Body of pancreas (tissue), 4 donors: Measurements from ENCODE around the gene DUS3L. TPM values are rescaled to one million over a fixed set of nuclear protein-coding genes. Genes with fewer than 3 reads are reported as not detected.

Experiments
- ATAC-seq: fragments of 150-250 bp; one replicate; pipeline ENCODE4 v1.9.1; 2016
- DNase-seq, 4 donors: peaks; one replicate each; pipeline ENCODE4 v3.0.0-alpha.2; 2019
- H3K27ac ChIP-seq, 4 donors: fragments of 200-600 bp; sonication (generic); 1 replicate in 3 of 4; 2 replicates in 1 of 4; pipeline versions ENCODE4 v1.5.1 to v1.6.1; 2016 to 2019; ENCODE audit warnings: mild to moderate bottlenecking in 1 of 4, mixed read lengths in 1 of 4, moderate library complexity in 1 of 4
- H3K27me3 ChIP-seq, 2 donors: fragments of 200-600 bp; sonication (generic); one replicate each; pipeline ENCODE4 v1.6.0; 2016; ENCODE audit warnings: mild to moderate bottlenecking in 1 of 2
- H3K36me3 ChIP-seq, 2 donors: fragments of 200-600 bp; sonication (generic); replicated peaks in 1 of 2; 2 replicates each; pipeline ENCODE4 v1.5.1; 2016; ENCODE audit warnings: low read depth in 2 of 2; ENCODE audit not compliant: insufficient read depth in 1 of 2
- H3K4me1 ChIP-seq: fragments of 200-600 bp; sonication (generic); one replicate; pipeline ENCODE4 v1.6.0; 2016
- H3K4me3 ChIP-seq, 2 donors: fragments of 200-600 bp; sonication (generic); 1 replicate in 1 of 2; 2 replicates in 1 of 2; pipeline ENCODE4 v1.5.1; 2016 to 2019
- H3K9me3 ChIP-seq, 3 donors: fragments of 200-600 bp; sonication (generic); 1 replicate in 2 of 3; 2 replicates in 1 of 3; pipeline ENCODE4 v1.5.1; 2016
- POLR2A ChIP-seq, 3 donors: fragments of 450-650 bp; IDR thresholded peaks; one replicate each; pipeline ENCODE4 v1.6.1; 2016; ENCODE audit warnings: antibody characterized with exemption in 3 of 3, mild to moderate bottlenecking in 2 of 3
- WGBS, 2 donors: methylation state at CpG; one replicate each; pipeline ENCODE4 v1.1.5; 2017; 5-methylcytosine and 5-hydroxymethylcytosine counted together
- intact Hi-C: fragments of 100-400 bp; cut with DNase I; formaldehyde crosslinking; loops from one replicate; pipeline ENCODE4 v1.15.1; 2023
- total RNA-seq, 2 donors: library from RNA; depleted of rRNA; stranded (reverse); fragments of >200 nt; gene quantifications; one replicate each; pipeline ENCODE4 v1.1.0, GENCODE V29; 2016
- TF ChIP-seq, protein P1 (sequence below), 7 experiments: fragments of 450-650 bp in 4 of 7; fragments of 200-600 bp in 3 of 7; sonication (generic) in 3 of 7; IDR thresholded peaks; one replicate each; pipeline ENCODE4 v1.5.1; 2016 to 2019; ENCODE audit warnings: antibody characterized with exemption in 7 of 7

DUS3L gene, protein sequence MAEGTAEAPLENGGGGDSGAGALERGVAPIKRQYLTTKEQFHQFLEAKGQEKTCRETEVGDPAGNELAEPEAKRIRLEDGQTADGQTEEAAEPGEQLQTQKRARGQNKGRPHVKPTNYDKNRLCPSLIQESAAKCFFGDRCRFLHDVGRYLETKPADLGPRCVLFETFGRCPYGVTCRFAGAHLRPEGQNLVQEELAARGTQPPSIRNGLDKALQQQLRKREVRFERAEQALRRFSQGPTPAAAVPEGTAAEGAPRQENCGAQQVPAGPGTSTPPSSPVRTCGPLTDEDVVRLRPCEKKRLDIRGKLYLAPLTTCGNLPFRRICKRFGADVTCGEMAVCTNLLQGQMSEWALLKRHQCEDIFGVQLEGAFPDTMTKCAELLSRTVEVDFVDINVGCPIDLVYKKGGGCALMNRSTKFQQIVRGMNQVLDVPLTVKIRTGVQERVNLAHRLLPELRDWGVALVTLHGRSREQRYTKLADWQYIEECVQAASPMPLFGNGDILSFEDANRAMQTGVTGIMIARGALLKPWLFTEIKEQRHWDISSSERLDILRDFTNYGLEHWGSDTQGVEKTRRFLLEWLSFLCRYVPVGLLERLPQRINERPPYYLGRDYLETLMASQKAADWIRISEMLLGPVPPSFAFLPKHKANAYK
- 10 to 100 TPM; 28.0 to 39.6 TPM for total RNA-seq

DNA sequence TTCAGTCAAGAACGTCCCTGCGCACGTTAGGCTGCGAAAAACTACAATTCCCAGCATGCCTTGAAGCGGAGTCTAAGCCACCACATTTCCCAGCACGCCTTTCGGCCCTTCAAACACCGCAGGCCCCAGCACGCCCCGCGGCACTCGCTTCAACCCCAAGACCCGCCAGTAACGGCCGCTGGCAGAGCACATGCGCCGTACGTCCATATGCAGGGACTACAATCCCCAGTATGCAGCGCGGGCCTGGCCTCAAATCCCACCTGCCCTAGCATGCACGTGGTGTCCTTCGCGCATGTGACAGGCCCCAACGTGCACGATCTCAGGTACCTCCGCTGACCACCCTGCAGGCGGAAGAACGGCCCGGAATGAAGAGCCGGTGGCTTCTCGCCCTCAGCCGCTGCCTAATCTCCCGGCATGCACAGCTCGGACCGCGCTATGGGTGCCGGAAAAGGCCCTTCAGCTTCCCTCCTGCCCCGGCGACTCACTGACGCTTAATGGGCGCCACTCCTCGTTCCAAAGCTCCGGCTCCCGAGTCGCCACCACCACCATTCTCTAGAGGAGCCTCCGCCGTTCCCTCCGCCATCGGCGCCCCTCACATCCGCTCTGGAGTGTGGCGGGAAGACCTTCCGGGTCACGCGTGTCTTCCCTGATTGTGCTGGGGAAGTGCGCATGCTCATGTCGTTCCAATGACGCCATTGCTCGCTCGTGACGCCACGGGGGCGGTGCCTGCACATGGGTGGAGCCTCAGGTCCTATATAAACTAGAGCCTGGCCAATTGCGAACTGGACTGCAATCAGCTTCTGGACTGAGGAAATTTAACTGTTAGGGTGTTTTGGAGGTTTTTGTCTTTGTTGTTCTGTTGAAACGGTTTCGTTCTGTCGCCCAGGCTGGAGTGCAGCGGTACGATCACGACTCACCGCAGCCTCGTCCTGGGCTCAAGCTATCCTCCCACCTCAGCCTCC lies at the start of gene DUS3L:
TSS of gene DUS3L (minus strand) at position 605 of the 962 bp plus-strand sequence. CDS start at position 583, 22 bp downstream.
- intact Hi-C loops, result no loop called here
- Histone ChIP-seq H3K27me3 (no peaks in the 10 kb centered on the region), H3K9me3 (no peaks in the 10 kb centered on the region), H3K27ac (peak within 1 kb of the TSS; percentile 62 to 98 (median 88)), H3K4me1 (peaks cover 16% of the 10 kb centered on the region), H3K4me3 (peak within 1 kb of the TSS; percentile 12 to 36), H3K36me3 (peaks cover 26 to 29% of the 10 kb centered on the region in 2 donors)
- 11 to 58% methylated on average over 13 to 69 of the region's 72 CpGs for WGBS, 2 donors
- TF ChIP-seq, protein P1, sequence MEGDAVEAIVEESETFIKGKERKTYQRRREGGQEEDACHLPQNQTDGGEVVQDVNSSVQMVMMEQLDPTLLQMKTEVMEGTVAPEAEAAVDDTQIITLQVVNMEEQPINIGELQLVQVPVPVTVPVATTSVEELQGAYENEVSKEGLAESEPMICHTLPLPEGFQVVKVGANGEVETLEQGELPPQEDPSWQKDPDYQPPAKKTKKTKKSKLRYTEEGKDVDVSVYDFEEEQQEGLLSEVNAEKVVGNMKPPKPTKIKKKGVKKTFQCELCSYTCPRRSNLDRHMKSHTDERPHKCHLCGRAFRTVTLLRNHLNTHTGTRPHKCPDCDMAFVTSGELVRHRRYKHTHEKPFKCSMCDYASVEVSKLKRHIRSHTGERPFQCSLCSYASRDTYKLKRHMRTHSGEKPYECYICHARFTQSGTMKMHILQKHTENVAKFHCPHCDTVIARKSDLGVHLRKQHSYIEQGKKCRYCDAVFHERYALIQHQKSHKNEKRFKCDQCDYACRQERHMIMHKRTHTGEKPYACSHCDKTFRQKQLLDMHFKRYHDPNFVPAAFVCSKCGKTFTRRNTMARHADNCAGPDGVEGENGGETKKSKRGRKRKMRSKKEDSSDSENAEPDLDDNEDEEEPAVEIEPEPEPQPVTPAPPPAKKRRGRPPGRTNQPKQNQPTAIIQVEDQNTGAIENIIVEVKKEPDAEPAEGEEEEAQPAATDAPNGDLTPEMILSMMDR (IDR thresholded peaks at IDR 0.05), result no peak
- peak; percentile 60 to 92 (median 90) for TF ChIP-seq POLR2A (IDR thresholded peaks at IDR 0.05)
- peak; percentile 94 for ATAC-seq
- peak; percentile 96 to 98 (median 97) for DNase-seq

DNA sequence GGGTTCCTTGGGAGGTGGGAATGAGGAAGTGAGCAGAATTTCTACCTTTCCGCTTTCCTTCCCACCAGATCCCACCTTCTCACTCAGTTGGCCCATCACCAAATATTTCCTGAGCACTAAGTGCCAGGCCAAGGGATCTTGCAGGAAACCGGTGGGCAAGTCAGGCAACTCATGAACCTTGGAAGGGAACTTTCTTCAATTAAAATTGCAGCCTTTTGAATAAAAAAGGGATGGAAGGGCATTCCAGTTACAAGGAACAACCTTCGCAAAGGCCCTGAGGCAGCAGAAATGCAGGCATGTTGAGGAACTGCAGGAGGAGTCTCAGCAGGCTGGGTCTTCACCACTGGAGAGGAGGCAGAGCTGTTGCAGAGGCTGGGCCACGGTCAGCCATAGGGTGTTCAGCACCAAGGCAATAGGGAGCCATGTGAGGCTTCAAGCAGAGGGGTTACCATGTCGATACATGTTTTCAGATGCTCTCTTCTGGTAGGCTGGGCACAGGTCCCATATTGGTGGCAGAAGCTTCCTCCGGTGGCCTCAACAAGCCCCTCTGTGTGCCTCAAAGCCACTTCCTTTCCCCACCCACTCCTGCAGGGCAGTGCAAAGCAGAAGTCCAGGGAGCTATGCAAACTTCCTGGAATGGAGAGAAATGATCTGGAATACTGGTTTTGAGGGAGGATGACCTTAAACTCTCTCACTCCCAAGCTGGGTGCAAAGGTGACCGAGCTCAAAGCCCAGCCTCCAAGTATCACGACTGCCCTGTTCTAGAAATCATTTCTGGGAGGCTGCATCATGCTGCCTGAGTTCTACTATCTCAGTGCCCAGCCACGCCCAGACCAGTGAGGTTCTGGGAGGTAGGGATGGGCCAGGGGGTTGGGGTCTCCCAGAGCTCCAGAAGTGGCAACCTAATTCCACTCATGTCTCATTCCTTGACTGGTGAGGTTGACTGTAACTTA lies 48.4 kb upstream of the DUS3L start, which contains the start of gene FUT6:
TSS of gene FUT6 (minus strand) at position 638 of the 953 bp plus-strand sequence. CDS start 7,135 bp downstream, outside the sequence.
- ATAC-seq, result no peak
- H3K4me1 ChIP-seq, result peaks cover 9% of the 10 kb centered on the region
- TF ChIP-seq POLR2A (IDR thresholded peaks at IDR 0.05), result no peak
- TF ChIP-seq, protein P1 (IDR thresholded peaks at IDR 0.05), result no peak
- H3K27me3 ChIP-seq, result no peaks in the 10 kb centered on the region
- H3K27ac ChIP-seq, result peak within 1 kb of the TSS in 3 of 4 donors; percentile 60 to 82 (median 73)
- H3K4me3 ChIP-seq, result no peak within 1 kb of the TSS
- intact Hi-C loops, result no loop called here
- H3K36me3 ChIP-seq, result no peaks in the 10 kb centered on the region
- WGBS, 2 donors, result 72 to 86% methylated on average over 6 to 9 of the region's 9 CpGs
- no peaks in the 10 kb centered on the region for H3K9me3 ChIP-seq
- DNase-seq, result no peak

DNA sequence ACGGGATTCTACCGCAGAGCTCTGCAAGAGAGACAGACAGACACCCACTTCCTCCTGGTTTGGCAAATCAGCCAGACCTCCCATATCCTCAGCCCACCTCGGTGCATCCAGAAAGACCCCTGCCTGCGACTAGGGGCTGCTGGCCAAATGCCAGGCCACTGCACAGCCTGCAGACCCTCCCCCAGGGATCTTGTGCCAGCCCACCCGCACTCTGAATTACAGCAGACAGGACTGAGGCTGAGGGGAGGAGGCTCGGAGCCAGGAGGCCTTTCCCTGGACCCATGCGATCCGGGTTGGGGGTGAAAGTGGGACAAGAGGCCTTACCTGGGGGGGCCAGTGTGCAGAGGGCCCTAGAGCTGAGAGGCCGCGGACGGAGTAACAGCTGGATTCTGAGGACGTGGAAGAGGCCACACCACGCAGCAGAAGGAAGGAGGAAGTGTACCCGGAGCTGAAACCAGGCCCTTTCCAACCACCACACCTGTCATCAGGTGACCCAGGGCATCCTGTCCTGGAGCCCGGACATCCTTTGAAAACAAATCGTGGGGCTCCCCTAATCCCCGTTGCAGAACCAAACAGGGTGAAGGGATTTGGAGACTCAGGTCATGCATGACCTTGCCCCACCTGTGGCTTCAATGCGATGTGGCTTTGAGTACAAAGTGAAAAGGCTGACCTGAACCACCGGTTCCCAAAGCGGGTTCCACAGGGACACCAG lies 47.5 kb upstream of the DUS3L start:
- TF ChIP-seq, protein P1 (IDR thresholded peaks at IDR 0.05), result no peak
- TF ChIP-seq POLR2A (IDR thresholded peaks at IDR 0.05), result peak in 1 of 3 donors; percentile 10
- DNase-seq, result no peak
- WGBS, 2 donors, result 46 to 66% methylated on average over 15 to 20 of the region's 20 CpGs
- no peak overlapping the region for H3K4me3 ChIP-seq
- ATAC-seq, result peak; percentile 62
- no peaks in the 10 kb centered on the region for H3K36me3 ChIP-seq
- H3K9me3 ChIP-seq, result no peaks in the 10 kb centered on the region
- intact Hi-C loops, result no loop called here
- peaks cover 9% of the 10 kb centered on the region for H3K4me1 ChIP-seq
- H3K27ac ChIP-seq, result peak overlapping the region in 3 of 4 donors; percentile 60 to 82 (median 73)
- H3K27me3 ChIP-seq, result no peaks in the 10 kb centered on the region
